ENCODE data around the gene STK32A. TPM values are rescaled to one million over a fixed set of nuclear protein-coding genes. Genes with fewer than 3 reads are reported as not detected.

STK32A gene
- total RNA-seq, 2 experiments from 2014 or later, result not detected

DNA sequence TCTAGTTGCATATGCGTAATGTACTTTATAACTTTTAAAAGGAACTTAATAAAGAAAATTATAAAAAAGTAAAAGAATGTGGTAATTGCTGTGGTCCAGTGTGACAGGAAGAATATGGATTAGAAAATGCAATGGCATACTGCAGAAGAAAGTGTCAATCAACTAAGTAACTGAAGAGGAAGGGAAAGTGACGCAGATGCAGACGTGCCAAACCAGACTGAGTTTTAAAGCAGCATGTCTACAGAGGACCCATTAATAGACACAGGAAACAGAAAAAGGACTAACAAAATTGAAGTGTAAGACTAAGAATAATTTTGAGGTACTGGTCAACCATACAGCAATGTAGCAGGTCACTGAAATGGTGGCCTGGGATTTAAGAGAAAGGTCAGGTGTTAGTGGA lies 201.8 kb downstream of the STK32A start:
- H3K27me3 Mint-ChIP-seq, result no peaks in the 10 kb centered on the region
- H3K4me1 Mint-ChIP-seq, result no peaks in the 10 kb centered on the region
- no peaks in the 10 kb centered on the region for H3K9me3 Mint-ChIP-seq
- no peak for DNase-seq
- no peak overlapping the region for H3K4me3 Mint-ChIP-seq
- H3K27ac Mint-ChIP-seq, result no peak overlapping the region
- CTCF ChIA-PET, result no interaction called here
- POLR2A ChIA-PET, result no interaction called here
- no peaks in the 10 kb centered on the region for H3K36me3 Mint-ChIP-seq (ENCODE audit: low read depth)

GRCh38 chr5:147437161-147437596 lies 202.4 kb downstream of the STK32A start:
- CTCF ChIA-PET, result no interaction called here
- Mint-ChIP-seq H3K27me3 (no peaks in the 10 kb centered on the region), H3K36me3 (ENCODE audit: low read depth) (no peaks in the 10 kb centered on the region), H3K9me3 (no peaks in the 10 kb centered on the region), H3K4me1 (no peaks in the 10 kb centered on the region), H3K4me3 (no peak overlapping the region), H3K27ac (no peak overlapping the region)
- DNase-seq, result no peak
- POLR2A ChIA-PET, result no interaction called here
